Activated naive CD8-positive, alpha-beta T cell (primary cell): Measurements from ENCODE around the gene SRP68.

Source experiments
- H3K27ac Mint-ChIP-seq: one replicate; pipeline ENCODE4 v1.8.0; 2021; ENCODE audit warnings: mixed read lengths
- H3K27me3 Mint-ChIP-seq: one replicate; pipeline ENCODE4 v1.8.0; 2021; ENCODE audit warnings: mixed read lengths
- H3K36me3 Mint-ChIP-seq: one replicate; pipeline ENCODE4 v1.8.0; 2021; ENCODE audit warnings: mixed read lengths
- H3K4me1 Mint-ChIP-seq: one replicate; pipeline ENCODE4 v1.8.0; 2021; ENCODE audit warnings: low read depth, mixed read lengths
- H3K4me3 Mint-ChIP-seq: one replicate; pipeline ENCODE4 v1.8.0; 2021; ENCODE audit warnings: mild to moderate bottlenecking, mixed read lengths
- H3K9me3 Mint-ChIP-seq: one replicate; pipeline ENCODE4 v1.8.0; 2021; ENCODE audit warnings: low read depth, mixed read lengths

Gene SRP68

DNA sequence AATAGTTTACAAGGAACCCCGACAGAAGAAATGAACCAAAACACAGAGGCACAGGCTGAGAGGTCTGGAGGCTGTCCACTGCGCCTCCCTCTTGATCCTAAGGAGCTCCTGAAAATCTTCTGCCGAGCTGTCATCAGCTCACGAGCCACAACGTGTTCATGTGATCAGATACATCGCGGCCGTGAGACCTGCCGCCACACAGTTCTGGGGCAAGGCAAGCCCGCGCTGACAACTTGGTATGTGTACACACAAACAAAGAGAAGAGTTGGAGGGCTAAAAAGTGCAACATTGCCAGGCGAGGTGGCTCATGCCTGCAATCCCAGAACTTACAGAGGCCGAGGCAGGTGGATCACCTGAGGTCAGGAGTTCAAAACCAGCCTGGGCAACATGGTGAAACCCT lies 23.6 kb upstream of the SRP68 start:
- Mint-ChIP-seq H3K27ac (peak overlapping the region; percentile 50), H3K36me3 (peaks cover 2% of the 10 kb centered on the region)

GRCh38 chr17:76094046-76094445 lies 21.7 kb upstream of the SRP68 start:
- no peaks in the 10 kb centered on the region for H3K9me3 Mint-ChIP-seq
- no peak overlapping the region for H3K4me3 Mint-ChIP-seq
- no peaks in the 10 kb centered on the region for H3K27me3 Mint-ChIP-seq
- peaks cover 2% of the 10 kb centered on the region for H3K36me3 Mint-ChIP-seq
- H3K27ac Mint-ChIP-seq: no peak overlapping the region
- H3K4me1 Mint-ChIP-seq: peaks cover 4% of the 10 kb centered on the region

More for the DNA sequence above, 23.6 kb upstream of the SRP68 start:
- Mint-ChIP-seq H3K27me3 (no peaks in the 10 kb centered on the region), H3K9me3 (no peaks in the 10 kb centered on the region), H3K4me3 (no peak overlapping the region), H3K4me1 (peaks cover 6% of the 10 kb centered on the region)

DNA sequence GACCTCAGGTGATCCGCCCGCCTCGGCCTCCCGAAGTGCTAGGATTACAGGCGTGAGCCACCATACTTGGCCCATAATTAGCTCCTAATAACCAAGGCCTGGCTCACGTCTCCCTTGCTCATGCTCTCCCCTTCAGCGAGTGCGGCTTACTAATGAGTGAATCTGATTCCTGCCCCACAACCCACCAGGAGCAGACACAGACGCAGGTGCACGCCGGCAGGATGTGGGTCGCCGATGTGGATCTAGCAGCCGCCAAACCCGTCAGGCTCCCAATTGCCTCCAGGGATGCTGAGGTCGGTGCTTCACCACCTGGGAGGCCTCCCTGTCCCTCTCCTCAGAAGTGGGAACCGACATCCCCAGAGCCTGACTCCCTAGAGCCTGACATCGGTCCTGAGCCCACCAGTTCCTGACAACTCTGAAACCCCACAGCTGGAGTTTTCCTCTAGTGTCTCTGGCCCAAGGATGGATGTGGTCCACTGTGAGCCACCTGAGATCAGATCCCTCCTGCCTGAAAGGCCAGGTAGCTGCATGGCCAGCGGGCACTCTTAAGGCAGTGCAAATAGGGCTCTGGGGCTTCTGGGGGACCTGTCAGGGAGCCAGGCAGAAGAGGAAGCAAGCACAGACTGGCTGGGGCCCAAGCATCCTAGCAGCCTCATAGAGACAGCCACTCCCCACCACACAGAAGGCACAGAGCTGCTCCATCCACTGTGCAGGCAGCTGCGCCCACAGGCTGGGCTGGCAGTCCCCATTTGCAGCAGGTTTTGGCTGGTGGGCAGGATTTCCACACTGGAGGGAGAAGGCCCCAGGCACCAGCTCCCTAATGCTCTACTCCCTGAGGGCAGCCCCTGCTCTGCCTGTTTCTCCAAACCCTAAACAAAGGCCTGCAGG lies 20.5 kb upstream of the SRP68 start:
- H3K27me3 Mint-ChIP-seq: no peaks in the 10 kb centered on the region
- peaks cover 4% of the 10 kb centered on the region for H3K4me1 Mint-ChIP-seq
- H3K36me3 Mint-ChIP-seq: peaks cover 2% of the 10 kb centered on the region
- no peak overlapping the region for H3K27ac Mint-ChIP-seq
- H3K4me3 Mint-ChIP-seq: no peak overlapping the region
- H3K9me3 Mint-ChIP-seq: no peaks in the 10 kb centered on the region

DNA sequence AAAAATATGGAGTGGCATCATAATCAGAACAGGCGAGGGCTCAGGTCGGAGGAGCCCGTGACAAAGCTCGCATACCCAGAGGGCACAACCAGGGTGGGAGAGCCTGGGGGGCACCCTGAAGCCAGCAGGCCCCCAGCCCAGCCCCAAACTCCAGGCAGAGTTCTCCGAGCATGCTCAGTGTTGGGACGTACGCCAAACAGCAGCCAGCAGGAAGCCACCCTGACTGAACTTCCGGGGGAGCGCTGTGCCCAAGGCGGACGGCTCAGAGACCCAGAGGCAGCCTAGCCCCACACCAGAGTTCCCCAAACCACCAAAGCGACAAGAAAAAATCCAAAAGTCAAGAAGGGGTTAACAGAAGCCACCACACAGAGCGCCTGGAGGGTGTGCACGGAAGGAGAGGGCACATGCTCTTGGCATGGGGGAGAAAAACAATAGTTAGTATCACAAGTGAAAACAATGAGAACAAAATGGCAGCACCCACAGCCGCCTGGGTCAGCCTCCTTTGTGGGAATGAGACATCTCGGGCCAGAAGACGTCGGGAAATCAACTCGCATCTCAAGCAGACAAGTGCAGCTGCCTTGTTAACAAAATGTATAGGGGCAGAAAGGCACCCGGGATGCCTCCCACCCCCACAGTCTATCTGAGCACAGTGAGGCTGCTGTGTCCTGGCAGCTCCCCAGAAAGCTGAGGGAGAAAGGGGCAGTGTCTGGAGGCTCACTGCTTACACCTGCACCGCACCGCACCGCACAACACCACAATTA lies 19.4 kb upstream of the SRP68 start:
- peak overlapping the region; percentile 90 for H3K27ac Mint-ChIP-seq
- H3K27me3 Mint-ChIP-seq: no peaks in the 10 kb centered on the region
- peaks cover 4% of the 10 kb centered on the region for H3K4me1 Mint-ChIP-seq
- no peaks in the 10 kb centered on the region for H3K9me3 Mint-ChIP-seq
- H3K4me3 Mint-ChIP-seq: peak overlapping the region; percentile 61
- peaks cover 2% of the 10 kb centered on the region for H3K36me3 Mint-ChIP-seq

GRCh38 chr17:76090517-76091129 lies 18.3 kb upstream of the SRP68 start:
- no peaks in the 10 kb centered on the region for H3K27me3 Mint-ChIP-seq
- H3K36me3 Mint-ChIP-seq: no peaks in the 10 kb centered on the region
- H3K4me1 Mint-ChIP-seq: peaks cover 4% of the 10 kb centered on the region
- H3K27ac Mint-ChIP-seq: no peak overlapping the region
- H3K4me3 Mint-ChIP-seq: no peak overlapping the region
- H3K9me3 Mint-ChIP-seq: no peaks in the 10 kb centered on the region

GRCh38 chr17:76089680-76090516 lies 17.6 kb upstream of the SRP68 start:
- Mint-ChIP-seq H3K4me1 (peaks cover 4% of the 10 kb centered on the region), H3K9me3 (no peaks in the 10 kb centered on the region), H3K4me3 (no peak overlapping the region), H3K27ac (no peak overlapping the region), H3K36me3 (no peaks in the 10 kb centered on the region), H3K27me3 (no peaks in the 10 kb centered on the region)

DNA sequence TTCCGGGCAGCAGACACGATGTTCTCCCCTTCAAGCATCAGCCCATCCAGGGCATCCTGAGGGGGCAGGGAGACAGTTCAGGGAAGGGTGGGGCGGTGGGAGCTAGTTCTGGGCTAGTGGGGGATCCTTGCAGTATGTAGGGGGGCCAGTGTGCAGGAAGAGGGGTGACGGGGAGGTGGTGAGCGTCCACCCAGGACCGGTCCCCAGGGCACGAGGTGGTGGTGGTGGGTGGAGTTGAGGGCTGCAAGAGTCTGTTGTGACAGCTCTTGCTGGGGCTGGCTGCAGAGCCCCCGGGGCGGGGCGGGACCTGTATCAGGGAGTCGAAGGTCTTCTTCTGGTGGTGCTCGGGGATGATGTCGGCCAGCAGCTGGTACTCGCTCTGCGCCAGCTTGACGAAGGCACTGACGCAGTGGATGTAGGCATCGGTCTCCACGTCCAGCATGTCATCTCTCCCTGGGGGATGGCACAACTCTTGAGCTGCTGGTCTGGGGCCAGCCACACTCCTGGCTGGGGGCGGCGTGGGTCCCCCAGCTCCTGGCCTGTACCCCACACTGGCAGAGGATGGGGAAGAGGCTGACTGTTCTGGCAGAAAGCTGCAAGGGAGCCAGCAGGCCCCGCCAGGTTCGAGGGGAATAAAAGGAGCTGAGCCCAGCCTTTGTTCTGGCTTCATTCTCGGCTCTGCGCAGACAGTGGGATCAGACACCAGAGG lies 16.7 kb upstream of the SRP68 start:
- Mint-ChIP-seq H3K4me3 (no peak overlapping the region), H3K36me3 (no peaks in the 10 kb centered on the region), H3K4me1 (peaks cover 4% of the 10 kb centered on the region), H3K9me3 (no peaks in the 10 kb centered on the region), H3K27me3 (no peaks in the 10 kb centered on the region), H3K27ac (no peak overlapping the region)

DNA sequence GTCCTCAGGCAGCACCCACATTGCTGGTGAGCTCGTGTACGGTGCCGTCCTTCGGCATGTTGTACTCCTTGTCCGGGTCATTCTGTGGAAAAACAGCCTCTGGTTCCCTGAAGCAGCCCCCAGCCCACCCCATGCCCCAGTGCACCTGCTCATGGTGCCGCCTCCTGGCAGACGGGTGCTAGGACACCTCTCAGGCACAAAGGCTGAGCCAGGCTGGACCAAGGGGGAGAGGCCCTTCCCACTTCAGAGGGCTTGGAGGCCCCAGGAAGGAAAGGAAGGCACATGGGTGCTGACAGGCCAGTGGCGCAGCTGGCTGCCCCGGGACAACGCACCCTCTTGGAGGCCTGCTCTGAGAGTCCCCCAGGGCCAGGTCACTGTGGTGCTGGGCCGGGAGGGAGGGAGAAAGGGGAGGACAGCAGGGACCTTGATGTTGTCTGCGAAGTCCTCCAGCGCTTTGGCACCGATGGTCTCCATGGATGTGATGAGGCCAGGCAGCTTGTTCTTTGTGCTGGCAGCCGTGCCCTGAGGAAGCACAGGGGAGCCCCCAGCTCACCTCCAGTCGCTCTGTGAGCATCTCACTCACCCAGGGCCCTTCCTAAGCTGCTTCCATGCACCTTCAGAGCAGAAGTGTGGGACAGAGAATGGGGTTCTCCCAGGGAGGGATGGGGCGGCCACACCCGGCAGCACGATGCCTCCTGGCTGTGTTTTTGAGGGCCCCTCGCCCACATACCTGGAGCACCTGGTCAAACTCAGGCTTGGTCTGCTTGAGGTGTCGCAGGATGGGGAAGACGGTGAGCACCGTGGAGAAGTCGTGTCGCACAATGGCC lies 15.9 kb upstream of the SRP68 start:
- H3K9me3 Mint-ChIP-seq: no peaks in the 10 kb centered on the region
- H3K27me3 Mint-ChIP-seq: no peaks in the 10 kb centered on the region
- peaks cover 4% of the 10 kb centered on the region for H3K4me1 Mint-ChIP-seq
- H3K36me3 Mint-ChIP-seq: no peaks in the 10 kb centered on the region
- H3K4me3 Mint-ChIP-seq: no peak overlapping the region
- no peak overlapping the region for H3K27ac Mint-ChIP-seq

GRCh38 chr17:76087531-76087930 lies 15.2 kb upstream of the SRP68 start:
- H3K27me3 Mint-ChIP-seq: no peaks in the 10 kb centered on the region
- H3K36me3 Mint-ChIP-seq: no peaks in the 10 kb centered on the region
- no peak overlapping the region for H3K27ac Mint-ChIP-seq
- H3K9me3 Mint-ChIP-seq: no peaks in the 10 kb centered on the region
- no peak overlapping the region for H3K4me3 Mint-ChIP-seq
- H3K4me1 Mint-ChIP-seq: peaks cover 4% of the 10 kb centered on the region

DNA sequence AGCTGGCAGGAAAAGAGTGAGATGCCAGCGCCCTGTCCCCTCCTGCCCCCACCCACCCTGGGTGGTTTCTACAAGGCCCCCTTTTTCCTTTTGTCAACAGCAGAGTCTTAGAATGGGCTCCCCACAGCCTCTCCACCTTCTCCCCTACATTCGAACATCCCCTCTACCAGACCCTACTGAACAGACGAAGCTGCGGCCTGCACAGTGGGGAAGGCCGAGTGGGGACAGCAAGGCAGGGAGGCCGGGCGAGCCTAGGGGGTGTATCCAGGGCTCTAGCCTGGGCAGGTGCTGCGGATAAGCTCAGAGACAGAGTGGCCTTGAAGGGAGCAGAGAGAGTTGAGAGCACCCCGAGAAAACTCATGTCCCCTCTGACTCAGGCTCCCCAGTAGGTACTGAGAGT lies 14.1 kb upstream of the SRP68 start:
- no peak overlapping the region for H3K27ac Mint-ChIP-seq
- no peaks in the 10 kb centered on the region for H3K4me1 Mint-ChIP-seq
- H3K36me3 Mint-ChIP-seq: no peaks in the 10 kb centered on the region
- no peaks in the 10 kb centered on the region for H3K9me3 Mint-ChIP-seq
- no peaks in the 10 kb centered on the region for H3K27me3 Mint-ChIP-seq
- no peak overlapping the region for H3K4me3 Mint-ChIP-seq

GRCh38 chr17:76085731-76086366 lies 13.5 kb upstream of the SRP68 start:
- H3K4me1 Mint-ChIP-seq: no peaks in the 10 kb centered on the region

DNA sequence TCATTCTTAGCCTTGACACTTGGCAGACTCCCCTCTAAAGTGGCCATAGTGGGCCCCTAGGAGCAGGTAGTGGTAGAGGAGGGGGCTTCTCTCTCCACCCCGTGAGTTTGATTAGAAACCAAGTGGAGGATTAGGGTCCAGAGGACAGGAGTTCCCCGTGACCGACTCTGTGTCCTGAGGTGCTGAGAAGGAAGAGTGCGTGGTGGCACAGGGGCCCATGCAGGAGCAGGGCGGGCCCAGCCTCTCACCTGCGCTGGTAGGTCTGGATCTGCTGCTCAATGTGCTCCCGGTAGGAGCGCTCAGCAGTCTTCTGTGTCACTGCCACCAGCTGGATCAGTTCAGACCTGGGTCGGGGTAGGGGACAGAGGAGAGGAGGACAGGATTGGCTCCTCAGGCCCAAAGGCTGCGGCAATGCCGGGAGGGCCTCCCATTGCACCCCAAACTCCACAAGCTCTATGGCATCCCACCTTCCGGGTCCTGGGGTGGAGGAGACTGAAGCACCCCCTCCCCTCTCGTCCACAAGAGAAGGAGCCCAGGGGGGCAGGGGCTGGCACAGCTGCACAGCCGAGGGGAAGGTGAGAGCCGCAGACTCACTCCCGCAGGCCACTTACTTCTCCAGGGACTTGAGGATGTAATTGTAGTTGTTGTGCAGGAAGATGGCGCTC lies 12.9 kb upstream of the SRP68 start:
- H3K4me3 Mint-ChIP-seq: no peak overlapping the region
- no peaks in the 10 kb centered on the region for H3K36me3 Mint-ChIP-seq
- no peaks in the 10 kb centered on the region for H3K4me1 Mint-ChIP-seq
- no peak overlapping the region for H3K27ac Mint-ChIP-seq
- no peaks in the 10 kb centered on the region for H3K9me3 Mint-ChIP-seq
- no peaks in the 10 kb centered on the region for H3K27me3 Mint-ChIP-seq

More at GRCh38 chr17:76085731-76086366, 13.5 kb upstream of the SRP68 start:
- Mint-ChIP-seq H3K27ac (no peak overlapping the region), H3K9me3 (no peaks in the 10 kb centered on the region), H3K27me3 (no peaks in the 10 kb centered on the region), H3K4me3 (no peak overlapping the region), H3K36me3 (no peaks in the 10 kb centered on the region)
